Thyroid gland (tissue), 4 donors: ENCODE measurements around the gene KLKB1. TPM values are rescaled to one million over a fixed set of nuclear protein-coding genes. Genes with fewer than 3 reads are reported as not detected.

Experiments used
- DNase-seq, 2 donors: peaks; one replicate each; pipeline ENCODE4 v3.0.0-alpha.2; 2019
- H3K27ac ChIP-seq, 3 donors: fragments of 200-600 bp; sonication (generic); 1 replicate in 2 of 3; 2 replicates in 1 of 3; pipeline ENCODE4 v1.5.1; 2016 to 2019; ENCODE audit warnings: mild to moderate bottlenecking in 1 of 3, moderate library complexity in 1 of 3
- H3K27me3 ChIP-seq: fragments of 200-600 bp; sonication (generic); one replicate; pipeline ENCODE4 v1.5.1; 2019
- H3K36me3 ChIP-seq, 2 donors: fragments of 200-600 bp; sonication (generic); one replicate each; pipeline ENCODE4 v1.5.1; 2016 to 2019
- H3K4me1 ChIP-seq, 2 donors: fragments of 200-600 bp; sonication (generic); one replicate each; pipeline ENCODE4 v1.5.1; 2017 to 2019
- H3K4me3 ChIP-seq, 3 donors: fragments of 200-600 bp; sonication (generic); replicated peaks in 1 of 3; 1 replicate in 2 of 3; 2 replicates in 1 of 3; pipeline ENCODE4 v1.5.1; 2016; ENCODE audit warnings: mild to moderate bottlenecking in 1 of 3
- H3K9me3 ChIP-seq: fragments of 200-600 bp; sonication (generic); one replicate; pipeline ENCODE4 v1.5.1; 2017
- POLR2A ChIP-seq, 2 donors: fragments of 450-650 bp; IDR thresholded peaks; one replicate each; pipeline ENCODE4 v1.6.1; 2017; ENCODE audit warnings: antibody characterized with exemption in 2 of 2, mild to moderate bottlenecking in 2 of 2, moderate library complexity in 1 of 2
- WGBS, 2 donors: methylation state at CpG; one replicate each; pipeline ENCODE4 v1.1.5; 2017; 5-methylcytosine and 5-hydroxymethylcytosine counted together
- intact Hi-C: fragments of 100-400 bp; cut with DNase I; formaldehyde crosslinking; loops from one replicate; pipeline ENCODE4 v1.15.1; 2023
- total RNA-seq, 4 donors: library from RNA; depleted of rRNA; stranded (reverse); fragments of >200 nt; gene quantifications; one replicate each; pipeline ENCODE4 v1.2.3, GENCODE V29; 2016
- TF ChIP-seq, protein P1 (sequence below), 6 experiments: fragments of 200-600 bp in 3 of 6; fragments of 450-650 bp in 3 of 6; sonication (generic) in 3 of 6; IDR thresholded peaks; one replicate each; pipeline ENCODE4 v1.5.1; 2016 to 2019; ENCODE audit warnings: antibody characterized with exemption in 6 of 6, mild to moderate bottlenecking in 2 of 6, inconsistent platforms in 1 of 6, moderate library complexity in 1 of 6

Gene KLKB1
- total RNA-seq, 4 donors from 2014 or later: 1.2 to 11.8 (median 2.3) TPM; not detected in 1

DNA sequence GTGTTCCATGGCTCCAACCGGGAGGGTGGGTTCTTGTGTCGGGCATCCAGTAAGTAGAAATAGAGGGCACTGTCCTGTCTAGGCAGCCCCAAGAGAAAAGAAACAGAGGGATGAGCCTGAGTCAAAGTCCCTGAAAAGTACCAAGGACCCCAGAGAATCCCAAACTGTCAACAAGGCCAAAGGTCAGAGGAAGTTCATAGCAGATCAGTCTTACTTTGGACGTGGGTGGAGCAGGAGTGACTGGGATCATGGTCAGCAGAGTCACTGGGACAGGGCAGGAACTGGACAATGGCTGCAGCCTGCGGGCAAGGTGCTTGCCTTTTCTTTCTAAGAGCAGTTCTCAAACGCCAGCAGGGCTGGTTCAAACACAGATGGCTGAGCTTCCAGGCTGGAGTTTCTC lies 56.0 kb downstream of the KLKB1 start:
- no peak for DNase-seq
- TF ChIP-seq, protein P1, sequence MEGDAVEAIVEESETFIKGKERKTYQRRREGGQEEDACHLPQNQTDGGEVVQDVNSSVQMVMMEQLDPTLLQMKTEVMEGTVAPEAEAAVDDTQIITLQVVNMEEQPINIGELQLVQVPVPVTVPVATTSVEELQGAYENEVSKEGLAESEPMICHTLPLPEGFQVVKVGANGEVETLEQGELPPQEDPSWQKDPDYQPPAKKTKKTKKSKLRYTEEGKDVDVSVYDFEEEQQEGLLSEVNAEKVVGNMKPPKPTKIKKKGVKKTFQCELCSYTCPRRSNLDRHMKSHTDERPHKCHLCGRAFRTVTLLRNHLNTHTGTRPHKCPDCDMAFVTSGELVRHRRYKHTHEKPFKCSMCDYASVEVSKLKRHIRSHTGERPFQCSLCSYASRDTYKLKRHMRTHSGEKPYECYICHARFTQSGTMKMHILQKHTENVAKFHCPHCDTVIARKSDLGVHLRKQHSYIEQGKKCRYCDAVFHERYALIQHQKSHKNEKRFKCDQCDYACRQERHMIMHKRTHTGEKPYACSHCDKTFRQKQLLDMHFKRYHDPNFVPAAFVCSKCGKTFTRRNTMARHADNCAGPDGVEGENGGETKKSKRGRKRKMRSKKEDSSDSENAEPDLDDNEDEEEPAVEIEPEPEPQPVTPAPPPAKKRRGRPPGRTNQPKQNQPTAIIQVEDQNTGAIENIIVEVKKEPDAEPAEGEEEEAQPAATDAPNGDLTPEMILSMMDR (IDR thresholded peaks at IDR 0.05): no peak
- TF ChIP-seq POLR2A (IDR thresholded peaks at IDR 0.05): no peak
- H3K4me3 ChIP-seq: no peak overlapping the region
- no peaks in the 10 kb centered on the region for H3K4me1 ChIP-seq
- H3K27ac ChIP-seq: no peak overlapping the region
- intact Hi-C loops: no loop called here
- 74 to 87% methylated on average over 5 of the region's 5 CpGs for WGBS, 2 donors
- no peaks in the 10 kb centered on the region for H3K9me3 ChIP-seq
- H3K36me3 ChIP-seq: no peaks in the 10 kb centered on the region
- no peaks in the 10 kb centered on the region for H3K27me3 ChIP-seq

GRCh38 chr4:186285147-186285546 lies 57.8 kb downstream of the KLKB1 start:
- H3K9me3 ChIP-seq: no peaks in the 10 kb centered on the region
- H3K4me1 ChIP-seq: no peaks in the 10 kb centered on the region
- WGBS, 2 donors: 93% methylated on average over 12 of the region's 12 CpGs
- no peak for DNase-seq
- H3K27me3 ChIP-seq: no peaks in the 10 kb centered on the region
- intact Hi-C loops: no loop called here
- no peak for TF ChIP-seq POLR2A (IDR thresholded peaks at IDR 0.05)
- TF ChIP-seq, protein P1 (IDR thresholded peaks at IDR 0.05): no peak
- H3K27ac ChIP-seq: no peak overlapping the region
- no peak overlapping the region for H3K4me3 ChIP-seq
- no peaks in the 10 kb centered on the region for H3K36me3 ChIP-seq

DNA sequence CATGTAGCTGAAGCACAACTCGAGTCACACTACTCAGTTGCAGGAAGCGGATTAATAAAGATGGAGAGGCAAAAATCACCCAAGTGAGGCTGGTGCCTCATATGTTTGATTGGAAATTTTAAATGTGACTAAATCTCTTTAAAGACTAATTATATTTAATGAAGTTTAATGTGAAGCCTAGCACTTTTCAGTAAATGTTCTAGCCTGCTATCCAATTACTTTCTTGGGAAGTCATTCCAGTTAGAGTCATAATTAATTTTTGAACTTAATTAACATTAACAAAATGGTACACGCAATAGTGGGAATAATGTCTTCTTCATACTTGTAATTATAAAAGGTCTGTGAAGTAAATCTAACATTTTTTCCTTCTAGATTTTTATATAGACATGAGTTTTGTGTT lies 59.3 kb downstream of the KLKB1 start:
- 92% methylated on average over 3 of the region's 3 CpGs for WGBS, 2 donors
- no peaks in the 10 kb centered on the region for H3K4me1 ChIP-seq
- no peak for DNase-seq
- no peaks in the 10 kb centered on the region for H3K36me3 ChIP-seq
- no peak overlapping the region for H3K27ac ChIP-seq
- TF ChIP-seq, protein P1 (IDR thresholded peaks at IDR 0.05): no peak
- TF ChIP-seq POLR2A (IDR thresholded peaks at IDR 0.05): no peak
- no peaks in the 10 kb centered on the region for H3K9me3 ChIP-seq
- no peak overlapping the region for H3K4me3 ChIP-seq
- intact Hi-C loops: no loop called here
- H3K27me3 ChIP-seq: no peaks in the 10 kb centered on the region

DNA sequence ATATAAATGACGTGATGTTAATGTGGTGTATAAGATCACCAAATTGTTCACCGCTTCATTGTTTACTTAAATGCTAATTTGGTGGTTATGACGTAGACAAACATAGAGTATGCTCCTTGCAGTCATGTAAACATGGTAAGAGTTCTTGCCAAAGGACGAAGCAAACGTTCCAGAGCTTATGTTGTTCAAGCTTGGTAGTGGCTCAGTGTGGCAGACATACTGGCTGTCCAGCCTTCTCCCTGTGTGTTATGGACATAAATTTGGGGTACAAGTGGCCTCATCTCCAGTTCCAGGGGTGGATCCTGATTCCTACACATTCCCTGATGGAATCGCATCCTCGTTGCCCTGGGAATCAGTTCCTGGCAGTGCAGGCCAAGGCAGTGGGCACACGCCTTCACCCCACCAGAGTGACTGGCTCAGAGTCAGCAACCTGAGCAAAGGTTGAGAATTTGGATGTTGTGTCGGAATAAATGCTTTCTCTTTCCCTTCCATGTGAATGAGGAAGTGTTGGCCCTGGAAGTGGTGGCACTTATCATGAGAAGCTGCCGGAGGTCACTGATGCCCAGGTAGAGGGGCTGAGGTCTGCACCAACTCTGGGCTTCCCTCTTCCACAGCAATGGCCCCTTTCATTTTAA lies 64.1 kb downstream of the KLKB1 start:
- Histone ChIP-seq H3K27me3 (no peaks in the 10 kb centered on the region), H3K27ac (no peak overlapping the region), H3K36me3 (no peaks in the 10 kb centered on the region), H3K9me3 (no peaks in the 10 kb centered on the region), H3K4me1 (no peaks in the 10 kb centered on the region), H3K4me3 (no peak overlapping the region)
- intact Hi-C loops: no loop called here
- TF ChIP-seq, protein P1 (IDR thresholded peaks at IDR 0.05): no peak
- no peak for TF ChIP-seq POLR2A (IDR thresholded peaks at IDR 0.05)
- 85 to 88% methylated on average over 10 of the region's 10 CpGs for WGBS, 2 donors
- DNase-seq: no peak

- DNase-seq: no peak
- TF ChIP-seq POLR2A (IDR thresholded peaks at IDR 0.05): no peak
- TF ChIP-seq, protein P1 (IDR thresholded peaks at IDR 0.05): no peak
- Histone ChIP-seq H3K36me3 (no peaks in the 10 kb centered on the region), H3K27me3 (no peaks in the 10 kb centered on the region), H3K27ac (no peak overlapping the region), H3K9me3 (no peaks in the 10 kb centered on the region), H3K4me1 (no peaks in the 10 kb centered on the region), H3K4me3 (no peak overlapping the region)
- intact Hi-C loops: no loop called here
- 81 to 90% methylated on average over 9 of the region's 9 CpGs for WGBS, 2 donors
These were observed 66.9 kb downstream of the KLKB1 start for GRCh38 chr4:186294160-186294559.
